Motor neuron (in vitro differentiated cells): ENCODE results near the gene ASPA. TPM values are rescaled to one million over a fixed set of nuclear protein-coding genes. Genes with fewer than 3 reads are reported as not detected.

Experiments used
- ATAC-seq, 8 experiments: fragments of 200-7000 bp; cut with Tn5 transposase; replicated peaks in 6 of 8; 2 replicates each; pipeline ENCODE4 v1.8.0; 2021; ENCODE audit warnings: mild to moderate bottlenecking in 8 of 8, moderate library complexity in 8 of 8
- H3K27ac ChIP-seq, 2 donors: fragments of 250-450 bp; sonication (Bioruptor Pico); 2 replicates each; pipeline ENCODE4 v1.9.0; 2021; ENCODE audit warnings: antibody characterized with exemption in 2 of 2, mild to moderate bottlenecking in 2 of 2, moderate library complexity in 1 of 2
- H3K4me1 ChIP-seq, 2 donors: fragments of 250-450 bp; sonication (Bioruptor Pico); replicated peaks in 1 of 2; 2 replicates each; pipeline ENCODE4 v1.6.1; 2021; ENCODE audit warnings: antibody characterized with exemption in 2 of 2, mild to moderate bottlenecking in 2 of 2, moderate library complexity in 1 of 2
- H3K4me3 ChIP-seq, 5 donors: fragments of 250-450 bp; sonication (Bioruptor Pico); 2 replicates each; pipeline ENCODE4 v1.9.0; 2021; ENCODE audit warnings: antibody characterized with exemption in 5 of 5, mild to moderate bottlenecking in 5 of 5, moderate library complexity in 4 of 5
- WGBS, 10 experiments: fragments of 450-650 bp; shearing (Covaris generic); methylation state at CpG; one replicate each; pipeline ENCODE4 v1.0.0; 2022; 5-methylcytosine and 5-hydroxymethylcytosine counted together
- in situ Hi-C, 9 experiments: fragments of 400-800 bp; cut with MboI; loops; one replicate each; pipeline ENCODE4 v1.15.0; 2021; ENCODE audit warnings: low sequenced_read_pairs in 9 of 9, low pct_unique_long_range_greater_than_20kb in 2 of 9; ENCODE audit not compliant: unreplicated experiment in 9 of 9
- total RNA-seq, 8 experiments: library from RNA; unstranded; fragments of 300-600 nt; gene quantifications; 2 replicates each; pipeline versions ENCODE4 v1.2.3 to v1.2.4, GENCODE V29; 2022

ASPA gene
- total RNA-seq, 8 experiments from 2014 or later: 0.05 to 35.9 (median 0.46) TPM; not detected in 2

DNA sequence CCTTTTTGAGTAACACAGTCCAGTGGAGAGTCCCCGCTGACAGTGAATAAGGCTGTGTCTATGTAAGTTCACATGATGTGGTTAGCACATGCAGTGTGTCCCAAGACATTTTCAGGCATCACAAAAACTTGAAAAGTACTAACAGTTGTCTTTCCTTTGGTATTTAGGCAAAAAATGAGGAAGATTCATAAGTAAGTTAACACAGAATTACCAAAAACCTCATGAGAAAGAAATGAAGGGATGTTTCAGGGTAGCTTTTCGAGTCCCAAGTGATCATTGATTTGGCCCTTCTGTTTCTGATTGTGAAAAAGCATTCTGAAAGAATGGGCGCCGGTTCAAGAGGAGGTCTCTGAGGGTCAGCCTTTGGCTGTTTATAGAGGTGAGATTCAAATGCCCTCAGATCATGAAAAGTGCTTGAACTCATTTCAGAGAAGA lies 529 bp upstream of the ASPA start:
- in situ Hi-C loops: no loop called here
- WGBS, 10 experiments: 10 to 64% (median 52%) methylated on average over 2 to 4 of the region's 4 CpGs
- Histone ChIP-seq H3K27ac (no peak overlapping the region), H3K4me3 (no peak overlapping the region), H3K4me1 (peaks cover 7 to 8% of the 10 kb centered on the region in 2 donors)
- ATAC-seq: peak in 3 of 8 experiments; percentile 2 to 4 (median 2)

DNA sequence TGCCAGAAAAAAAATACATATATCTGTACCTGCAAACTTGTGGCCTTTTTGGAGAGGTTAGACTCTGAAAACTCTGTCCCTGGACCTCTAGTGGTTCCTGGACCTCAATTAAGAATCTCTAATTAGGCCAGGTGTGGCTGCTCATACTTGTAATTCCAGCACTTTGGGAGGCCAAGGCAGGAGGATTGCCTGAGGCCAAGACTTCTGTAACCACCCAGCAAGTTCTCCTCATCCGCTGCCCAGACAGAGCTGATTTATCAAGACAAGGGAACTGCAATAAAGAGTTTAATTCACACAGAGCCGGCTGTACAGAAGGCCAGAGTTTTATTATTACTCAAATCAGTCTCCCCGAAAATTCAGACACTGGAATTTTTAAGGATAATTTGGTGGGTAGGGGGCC lies 4.2 kb downstream of the ASPA start:
- Histone ChIP-seq H3K4me1 (peaks cover 7 to 8% of the 10 kb centered on the region in 2 donors), H3K27ac (no peak overlapping the region), H3K4me3 (no peak overlapping the region)
- in situ Hi-C loops: no loop called here
- no peak for ATAC-seq
- WGBS, 10 experiments: 35 to 100% (median 90%) methylated on average over 1 to 3 of the region's 3 CpGs; no CpG with 5 or more reads in 4 of the 10 experiments

DNA sequence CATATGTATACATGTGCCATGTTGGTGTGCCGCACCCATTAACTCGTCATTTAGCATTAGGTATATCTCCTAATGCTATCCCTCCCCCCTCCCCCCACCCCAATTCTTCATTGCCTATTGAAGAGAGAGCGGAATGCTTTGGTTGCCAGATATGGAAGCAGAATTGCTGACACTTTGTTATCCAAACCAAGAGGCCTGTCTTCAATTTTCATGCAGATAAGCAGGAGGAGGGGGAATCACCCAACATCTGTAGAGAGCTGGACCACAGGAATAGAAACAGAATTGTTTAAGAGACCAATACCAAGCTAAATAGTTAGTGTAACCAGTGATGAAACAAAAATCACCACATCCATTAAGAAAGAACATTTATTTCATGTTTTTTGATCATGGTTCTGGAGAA lies 7.1 kb downstream of the ASPA start:
- peaks cover 0 to 3% of the 10 kb centered on the region in 2 donors for H3K4me1 ChIP-seq
- no peak for ATAC-seq
- in situ Hi-C loops: no loop called here
- H3K4me3 ChIP-seq: no peak overlapping the region
- 7 to 100% (median 73%) methylated on average over 1 to 2 of the region's 3 CpGs; no CpG with 5 or more reads in 6 of the 10 experiments for WGBS, 10 experiments
- no peak overlapping the region for H3K27ac ChIP-seq

DNA sequence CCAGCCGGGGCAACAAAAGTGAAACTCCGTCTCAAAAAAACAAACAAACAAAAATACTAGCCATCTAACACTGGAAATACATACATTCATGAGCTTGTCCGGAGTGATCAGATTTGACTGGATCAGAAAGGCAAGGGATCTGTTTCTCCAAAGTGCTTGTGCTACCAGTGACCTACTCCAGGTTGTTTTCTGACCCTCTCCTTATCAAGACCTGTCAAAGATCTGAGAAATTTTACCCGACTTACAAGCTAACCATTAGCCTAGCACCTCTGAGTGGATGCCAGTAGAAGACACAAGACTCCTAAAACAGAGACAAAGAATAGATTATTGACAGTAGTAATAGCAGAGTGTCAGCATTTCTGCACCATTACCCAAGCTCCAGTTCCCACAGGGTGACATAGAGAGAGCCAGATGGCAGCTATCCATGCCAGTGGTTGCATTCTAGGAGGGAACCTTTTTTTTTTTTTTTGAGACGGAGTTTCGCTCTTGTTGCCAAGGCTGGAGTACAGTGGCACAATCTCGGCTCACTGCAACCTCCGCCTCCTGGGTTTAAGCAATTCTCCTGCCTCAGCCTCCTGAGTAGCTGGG lies 9.8 kb downstream of the ASPA start:
- in situ Hi-C loops: no loop called here
- Histone ChIP-seq H3K4me3 (no peak overlapping the region), H3K27ac (no peak overlapping the region), H3K4me1 (peaks cover 0 to 3% of the 10 kb centered on the region in 2 donors)
- ATAC-seq: no peak
- WGBS, 10 experiments: 63 to 96% (median 93%) methylated on average over 2 to 7 of the region's 8 CpGs; no CpG with 5 or more reads in 5 of the 10 experiments

DNA sequence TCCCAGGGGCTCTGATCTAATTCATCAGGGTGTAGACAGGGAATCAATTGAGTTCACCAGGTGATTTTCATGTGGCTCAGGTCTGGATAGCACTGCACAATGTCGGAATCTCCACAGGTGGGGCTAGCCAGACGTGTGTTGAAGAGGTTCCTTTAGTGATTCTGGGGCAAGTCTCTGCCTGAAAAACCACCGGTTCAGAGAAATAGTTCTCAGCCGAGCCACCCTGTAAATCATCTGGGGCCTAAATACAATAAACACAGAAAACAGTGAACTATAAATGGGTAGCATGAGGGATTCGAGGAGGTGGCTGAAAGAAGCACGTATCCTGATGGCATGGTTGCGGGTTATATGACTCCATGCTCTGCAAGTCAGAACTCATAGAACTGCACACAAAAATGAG lies 21.3 kb downstream of the ASPA start:
- H3K4me1 ChIP-seq: no peaks in the 10 kb centered on the region
- no peak overlapping the region for H3K27ac ChIP-seq
- WGBS, 10 experiments: 61 to 100% (median 94%) methylated on average over 1 to 7 of the region's 7 CpGs; no CpG with 5 or more reads in 2 of the 10 experiments
- in situ Hi-C loops: no loop called here
- H3K4me3 ChIP-seq: no peak overlapping the region
- no peak for ATAC-seq

DNA sequence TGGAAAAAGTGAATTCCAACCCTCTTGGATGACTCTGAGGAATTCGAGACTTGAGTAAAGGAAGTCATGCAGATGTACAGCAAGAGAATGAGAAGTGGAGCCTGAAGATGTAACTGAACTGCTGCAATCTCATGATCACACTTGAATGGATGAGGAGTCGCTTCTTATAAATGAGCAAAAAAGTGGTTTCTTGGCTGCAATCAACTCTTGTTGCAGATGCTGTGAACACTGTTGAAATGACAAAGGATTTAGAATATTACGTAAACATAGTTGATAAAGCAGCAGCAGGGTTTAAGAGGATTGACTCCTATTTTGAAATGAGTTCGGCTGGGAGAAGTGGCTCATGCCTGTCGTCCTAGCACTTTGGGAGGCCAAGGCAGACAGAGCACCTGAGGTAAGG lies 25.5 kb downstream of the ASPA start:
- in situ Hi-C loops: no loop called here
- Histone ChIP-seq H3K4me3 (no peak overlapping the region), H3K4me1 (no peaks in the 10 kb centered on the region), H3K27ac (no peak overlapping the region)
- 48 to 100% (median 72%) methylated on average over 2 to 5 of the region's 5 CpGs; no CpG with 5 or more reads in 1 of the 10 experiments for WGBS, 10 experiments
- no peak for ATAC-seq

DNA sequence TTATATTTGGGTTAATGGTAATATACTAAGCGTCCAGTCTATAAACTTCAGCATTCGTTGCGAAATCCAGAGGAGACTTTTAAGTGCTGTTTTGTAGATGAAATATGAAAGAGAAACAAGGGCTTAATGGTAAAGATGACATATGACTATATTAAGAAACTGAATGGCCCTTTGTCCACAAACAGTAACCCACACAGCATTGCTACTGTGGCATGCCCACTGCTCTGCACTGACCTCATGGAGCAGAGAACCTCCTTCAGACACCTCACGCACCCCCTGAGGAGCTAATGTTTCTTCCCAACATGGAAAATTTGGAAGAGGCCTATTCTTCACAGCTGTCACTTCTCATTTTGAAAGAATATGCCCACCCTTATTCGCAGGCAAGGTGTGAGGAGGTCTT lies 26.7 kb downstream of the ASPA start:
- in situ Hi-C loops: no loop called here
- no peak overlapping the region for H3K27ac ChIP-seq
- H3K4me1 ChIP-seq: no peaks in the 10 kb centered on the region
- 33 to 100% (median 98%) methylated on average over 1 to 4 of the region's 5 CpGs; no CpG with 5 or more reads in 2 of the 10 experiments for WGBS, 10 experiments
- ATAC-seq: no peak
- no peak overlapping the region for H3K4me3 ChIP-seq

DNA sequence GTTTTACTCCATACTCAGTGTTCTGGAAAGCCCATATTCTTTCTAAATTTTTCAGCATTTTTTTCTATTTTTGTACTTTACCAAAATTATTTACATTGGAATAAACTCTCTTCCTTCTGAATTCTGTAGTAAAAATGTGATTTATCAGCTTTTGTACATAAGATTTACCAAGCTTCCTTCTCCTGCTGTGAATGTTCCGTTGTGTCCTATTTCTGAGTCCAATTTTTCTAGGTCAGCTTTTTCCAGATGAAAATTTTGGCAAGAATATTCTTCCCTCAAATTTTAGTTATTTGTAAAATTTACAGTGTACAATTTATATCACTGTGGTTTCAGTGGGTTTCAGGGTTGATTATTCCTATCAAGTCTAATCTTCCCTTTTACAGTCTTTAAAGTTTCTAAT lies 27.5 kb downstream of the ASPA start:
- Histone ChIP-seq H3K4me1 (no peaks in the 10 kb centered on the region), H3K27ac (no peak overlapping the region), H3K4me3 (no peak overlapping the region)
- WGBS, 10 experiments: 0 to 100% (median 80%) methylated on average over 1 of the region's 1 CpG; no CpG with 5 or more reads in 1 of the 10 experiments
- ATAC-seq: no peak
- in situ Hi-C loops: no loop called here

DNA sequence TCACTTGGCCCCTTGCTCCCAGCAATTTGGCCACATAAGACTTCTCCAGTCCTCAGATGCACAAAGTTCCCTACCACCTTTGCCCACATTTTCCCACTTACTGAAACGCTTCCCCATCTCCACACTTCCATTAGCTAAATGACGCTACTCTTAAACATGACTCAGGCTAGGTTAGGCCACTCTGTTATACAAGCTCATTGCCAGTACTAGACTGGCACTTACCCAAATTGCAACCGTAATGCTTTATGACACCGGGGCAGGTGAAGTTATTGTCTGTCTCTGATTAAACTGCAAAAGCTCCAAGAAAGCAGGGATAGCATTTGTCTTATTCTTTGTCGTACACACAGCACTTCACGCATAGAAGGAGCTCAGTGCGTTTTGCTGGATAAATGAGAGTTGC lies 29.2 kb downstream of the ASPA start:
- Histone ChIP-seq H3K27ac (no peak overlapping the region), H3K4me3 (no peak overlapping the region), H3K4me1 (no peaks in the 10 kb centered on the region)
- no peak for ATAC-seq
- 72 to 100% (median 93%) methylated on average over 1 to 7 of the region's 7 CpGs; no CpG with 5 or more reads in 1 of the 10 experiments for WGBS, 10 experiments
- in situ Hi-C loops: no loop called here

DNA sequence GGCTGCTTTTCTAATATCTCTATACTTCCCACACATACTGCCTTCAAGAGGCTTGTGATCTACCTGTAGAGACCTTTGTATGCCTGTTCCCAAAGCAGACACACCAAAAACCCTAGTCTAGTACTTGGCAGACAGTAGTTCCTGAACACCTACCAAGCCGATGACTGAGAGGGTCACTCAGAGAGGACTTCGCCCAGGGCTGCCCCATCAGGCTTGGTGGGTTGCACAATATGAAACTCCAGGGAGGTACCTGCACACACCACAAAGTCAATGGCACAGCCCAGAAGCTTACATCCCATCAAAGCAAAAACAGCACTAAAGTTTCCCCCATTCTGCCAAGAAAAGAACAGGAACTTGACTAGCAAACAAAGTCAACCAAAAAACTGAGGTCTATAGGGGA lies 30.3 kb downstream of the ASPA start:
- 60 to 100% (median 95%) methylated on average over 1 to 2 of the region's 2 CpGs; no CpG with 5 or more reads in 3 of the 10 experiments for WGBS, 10 experiments
- in situ Hi-C loops: no loop called here

DNA sequence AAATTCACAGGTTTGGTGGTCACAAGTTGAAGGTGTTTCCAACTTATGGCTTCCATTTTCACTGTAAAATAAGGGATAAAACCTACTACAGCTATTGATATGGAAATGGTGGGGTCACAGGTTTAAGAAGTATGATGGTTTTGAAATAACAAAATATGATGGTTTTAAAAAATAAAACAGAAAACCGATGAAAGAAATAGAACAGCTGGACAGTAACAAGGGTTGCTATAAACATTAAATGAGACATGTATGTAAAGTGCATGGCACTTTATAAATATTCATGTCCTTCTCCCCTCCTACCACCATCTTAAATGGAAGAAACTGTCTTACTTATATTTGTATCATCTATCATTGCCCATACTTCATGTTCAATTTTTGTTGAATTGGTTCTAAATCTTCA lies 31.3 kb downstream of the ASPA start:
- no peak overlapping the region for H3K27ac ChIP-seq
- in situ Hi-C loops: no loop called here
- no peak overlapping the region for H3K4me3 ChIP-seq
- 0 to 91% (median 75%) methylated on average over 1 of the region's 1 CpG; no CpG with 5 or more reads in 1 of the 10 experiments for WGBS, 10 experiments
- no peak for ATAC-seq
- H3K4me1 ChIP-seq: no peaks in the 10 kb centered on the region

More for the DNA sequence above, 30.3 kb downstream of the ASPA start:
- Histone ChIP-seq H3K27ac (no peak overlapping the region), H3K4me1 (no peaks in the 10 kb centered on the region), H3K4me3 (no peak overlapping the region)
- no peak for ATAC-seq

DNA sequence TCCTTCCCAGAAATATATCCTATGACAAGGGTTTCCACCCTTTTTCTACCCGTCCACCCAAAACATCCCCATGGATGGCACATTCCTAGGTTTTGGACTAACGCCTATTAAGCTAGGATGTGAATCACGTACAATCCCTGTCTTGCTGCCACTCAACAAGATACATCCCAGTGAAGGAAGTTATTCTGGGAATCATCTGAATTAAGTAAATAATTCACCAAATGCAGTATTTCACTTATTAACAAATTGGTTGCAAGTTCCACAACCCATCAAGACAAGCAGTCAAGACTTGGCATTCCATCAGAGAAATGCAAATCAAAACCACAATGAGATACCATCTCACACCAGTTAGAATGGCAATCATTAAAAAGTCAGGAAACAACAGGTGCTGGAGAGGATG lies 32.1 kb downstream of the ASPA start:
- ATAC-seq: no peak
- Histone ChIP-seq H3K27ac (no peak overlapping the region), H3K4me3 (no peak overlapping the region), H3K4me1 (peaks cover 4 to 7% of the 10 kb centered on the region in 2 donors)
- in situ Hi-C loops: no loop called here
- 50 to 96% (median 69%) methylated on average over 1 to 3 of the region's 3 CpGs; no CpG with 5 or more reads in 4 of the 10 experiments for WGBS, 10 experiments

DNA sequence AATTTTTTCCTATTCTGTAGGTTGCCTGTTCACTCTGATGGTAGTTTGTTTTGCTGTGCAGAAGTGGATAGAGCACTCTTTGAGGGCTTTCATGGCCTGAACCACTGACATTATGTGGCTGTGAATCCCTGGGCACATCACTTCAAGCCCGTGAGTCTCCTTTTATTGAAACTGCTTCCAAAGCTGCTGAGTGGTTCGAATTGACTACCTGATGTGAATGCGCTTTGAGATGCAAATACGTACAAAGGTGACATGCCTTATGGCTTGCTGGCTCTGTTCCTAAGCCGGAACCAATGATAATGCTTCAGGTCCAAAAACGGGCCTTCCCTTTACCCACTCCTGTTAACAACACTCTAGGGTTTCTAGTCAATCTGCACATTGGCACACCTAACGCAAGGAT lies 34.3 kb downstream of the ASPA start:
- 50 to 100% (median 77%) methylated on average over 1 to 6 of the region's 7 CpGs; no CpG with 5 or more reads in 1 of the 10 experiments for WGBS, 10 experiments
- no peak for ATAC-seq
- in situ Hi-C loops: no loop called here
- Histone ChIP-seq H3K4me3 (no peak overlapping the region), H3K27ac (no peak overlapping the region), H3K4me1 (peaks cover 8 to 12% of the 10 kb centered on the region in 2 donors)
